H1 (cell line): Measurements from ENCODE around the gene SPINK7. TPM values are rescaled to one million over a fixed set of nuclear protein-coding genes. Genes with fewer than 3 reads are reported as not detected.

ENCODE experiments used
- CREB1 ChIP-seq: IDR thresholded peaks from 2 replicates; pipeline ENCODE4 v1.6.1; 2012; ENCODE audit warnings: inconsistent platforms
- polyA plus RNA-seq, 7 experiments: library from polyadenylated mRNA; depleted of rRNA in 3 of 7; stranded (reverse) in 5 of 7; unstranded in 2 of 7; fragments of >200 nt in 5 of 7; fragments of 200-250 nt in 2 of 7; gene quantifications; 1 replicate in 5 of 7; 2 replicates in 1 of 7; 4 replicates in 1 of 7; pipeline versions ENCODE4 v1.2.1 to v1.2.3, GENCODE V29; 2011 to 2013; ENCODE audit warnings: missing spikeins in 2 of 7, mixed read lengths in 2 of 7
- total RNA-seq: library from RNA; stranded (reverse); fragmentation: NEBNext Ultra II Directional; extraction: Animal tissue kit (Norgen Biotek cat#: 25700); gene quantifications from 2 replicates; pipeline ENCODE4 v1.2.1, GENCODE V29; 2021
- TF ChIP-seq, protein P1 (sequence below): fragments of 300-600 bp; sonication (generic); IDR thresholded peaks from 2 replicates; pipeline ENCODE4 v1.7.1; 2012; ENCODE audit warnings: low read length, moderate library complexity, mild to moderate bottlenecking, inconsistent platforms; ENCODE audit not compliant: insufficient replicate concordance

SPINK7 gene
- total and polyA plus RNA-seq, 2 of the 8 experiments (the other 6 are each of a cell fraction or from before 2014, with no cell fraction given), result not detected

DNA sequence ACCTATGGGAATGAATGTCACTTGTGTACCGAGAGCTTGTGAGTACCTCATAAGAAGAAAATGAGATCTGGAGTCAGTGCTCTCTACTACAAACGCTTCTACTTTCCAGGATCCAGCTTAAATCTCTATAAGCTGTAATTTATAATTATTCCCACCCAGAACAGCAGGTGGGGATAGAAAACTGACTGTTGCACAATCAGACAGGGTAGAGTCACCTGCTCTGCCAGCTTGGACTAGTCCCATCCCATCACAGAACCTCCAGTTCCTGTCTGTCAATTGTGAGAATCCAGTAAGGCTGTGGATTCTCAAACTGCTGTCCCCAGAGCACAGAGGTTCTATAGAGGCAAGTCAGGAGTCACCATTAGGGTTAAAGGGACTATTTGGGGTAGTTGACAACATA, 2.0 kb downstream of the SPINK7 start (continued):
- TF ChIP-seq, protein P1, sequence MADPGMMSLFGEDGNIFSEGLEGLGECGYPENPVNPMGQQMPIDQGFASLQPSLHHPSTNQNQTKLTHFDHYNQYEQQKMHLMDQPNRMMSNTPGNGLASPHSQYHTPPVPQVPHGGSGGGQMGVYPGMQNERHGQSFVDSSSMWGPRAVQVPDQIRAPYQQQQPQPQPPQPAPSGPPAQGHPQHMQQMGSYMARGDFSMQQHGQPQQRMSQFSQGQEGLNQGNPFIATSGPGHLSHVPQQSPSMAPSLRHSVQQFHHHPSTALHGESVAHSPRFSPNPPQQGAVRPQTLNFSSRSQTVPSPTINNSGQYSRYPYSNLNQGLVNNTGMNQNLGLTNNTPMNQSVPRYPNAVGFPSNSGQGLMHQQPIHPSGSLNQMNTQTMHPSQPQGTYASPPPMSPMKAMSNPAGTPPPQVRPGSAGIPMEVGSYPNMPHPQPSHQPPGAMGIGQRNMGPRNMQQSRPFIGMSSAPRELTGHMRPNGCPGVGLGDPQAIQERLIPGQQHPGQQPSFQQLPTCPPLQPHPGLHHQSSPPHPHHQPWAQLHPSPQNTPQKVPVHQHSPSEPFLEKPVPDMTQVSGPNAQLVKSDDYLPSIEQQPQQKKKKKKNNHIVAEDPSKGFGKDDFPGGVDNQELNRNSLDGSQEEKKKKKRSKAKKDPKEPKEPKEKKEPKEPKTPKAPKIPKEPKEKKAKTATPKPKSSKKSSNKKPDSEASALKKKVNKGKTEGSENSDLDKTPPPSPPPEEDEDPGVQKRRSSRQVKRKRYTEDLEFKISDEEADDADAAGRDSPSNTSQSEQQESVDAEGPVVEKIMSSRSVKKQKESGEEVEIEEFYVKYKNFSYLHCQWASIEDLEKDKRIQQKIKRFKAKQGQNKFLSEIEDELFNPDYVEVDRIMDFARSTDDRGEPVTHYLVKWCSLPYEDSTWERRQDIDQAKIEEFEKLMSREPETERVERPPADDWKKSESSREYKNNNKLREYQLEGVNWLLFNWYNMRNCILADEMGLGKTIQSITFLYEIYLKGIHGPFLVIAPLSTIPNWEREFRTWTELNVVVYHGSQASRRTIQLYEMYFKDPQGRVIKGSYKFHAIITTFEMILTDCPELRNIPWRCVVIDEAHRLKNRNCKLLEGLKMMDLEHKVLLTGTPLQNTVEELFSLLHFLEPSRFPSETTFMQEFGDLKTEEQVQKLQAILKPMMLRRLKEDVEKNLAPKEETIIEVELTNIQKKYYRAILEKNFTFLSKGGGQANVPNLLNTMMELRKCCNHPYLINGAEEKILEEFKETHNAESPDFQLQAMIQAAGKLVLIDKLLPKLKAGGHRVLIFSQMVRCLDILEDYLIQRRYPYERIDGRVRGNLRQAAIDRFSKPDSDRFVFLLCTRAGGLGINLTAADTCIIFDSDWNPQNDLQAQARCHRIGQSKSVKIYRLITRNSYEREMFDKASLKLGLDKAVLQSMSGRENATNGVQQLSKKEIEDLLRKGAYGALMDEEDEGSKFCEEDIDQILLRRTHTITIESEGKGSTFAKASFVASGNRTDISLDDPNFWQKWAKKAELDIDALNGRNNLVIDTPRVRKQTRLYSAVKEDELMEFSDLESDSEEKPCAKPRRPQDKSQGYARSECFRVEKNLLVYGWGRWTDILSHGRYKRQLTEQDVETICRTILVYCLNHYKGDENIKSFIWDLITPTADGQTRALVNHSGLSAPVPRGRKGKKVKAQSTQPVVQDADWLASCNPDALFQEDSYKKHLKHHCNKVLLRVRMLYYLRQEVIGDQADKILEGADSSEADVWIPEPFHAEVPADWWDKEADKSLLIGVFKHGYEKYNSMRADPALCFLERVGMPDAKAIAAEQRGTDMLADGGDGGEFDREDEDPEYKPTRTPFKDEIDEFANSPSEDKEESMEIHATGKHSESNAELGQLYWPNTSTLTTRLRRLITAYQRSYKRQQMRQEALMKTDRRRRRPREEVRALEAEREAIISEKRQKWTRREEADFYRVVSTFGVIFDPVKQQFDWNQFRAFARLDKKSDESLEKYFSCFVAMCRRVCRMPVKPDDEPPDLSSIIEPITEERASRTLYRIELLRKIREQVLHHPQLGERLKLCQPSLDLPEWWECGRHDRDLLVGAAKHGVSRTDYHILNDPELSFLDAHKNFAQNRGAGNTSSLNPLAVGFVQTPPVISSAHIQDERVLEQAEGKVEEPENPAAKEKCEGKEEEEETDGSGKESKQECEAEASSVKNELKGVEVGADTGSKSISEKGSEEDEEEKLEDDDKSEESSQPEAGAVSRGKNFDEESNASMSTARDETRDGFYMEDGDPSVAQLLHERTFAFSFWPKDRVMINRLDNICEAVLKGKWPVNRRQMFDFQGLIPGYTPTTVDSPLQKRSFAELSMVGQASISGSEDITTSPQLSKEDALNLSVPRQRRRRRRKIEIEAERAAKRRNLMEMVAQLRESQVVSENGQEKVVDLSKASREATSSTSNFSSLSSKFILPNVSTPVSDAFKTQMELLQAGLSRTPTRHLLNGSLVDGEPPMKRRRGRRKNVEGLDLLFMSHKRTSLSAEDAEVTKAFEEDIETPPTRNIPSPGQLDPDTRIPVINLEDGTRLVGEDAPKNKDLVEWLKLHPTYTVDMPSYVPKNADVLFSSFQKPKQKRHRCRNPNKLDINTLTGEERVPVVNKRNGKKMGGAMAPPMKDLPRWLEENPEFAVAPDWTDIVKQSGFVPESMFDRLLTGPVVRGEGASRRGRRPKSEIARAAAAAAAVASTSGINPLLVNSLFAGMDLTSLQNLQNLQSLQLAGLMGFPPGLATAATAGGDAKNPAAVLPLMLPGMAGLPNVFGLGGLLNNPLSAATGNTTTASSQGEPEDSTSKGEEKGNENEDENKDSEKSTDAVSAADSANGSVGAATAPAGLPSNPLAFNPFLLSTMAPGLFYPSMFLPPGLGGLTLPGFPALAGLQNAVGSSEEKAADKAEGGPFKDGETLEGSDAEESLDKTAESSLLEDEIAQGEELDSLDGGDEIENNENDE, result no peak
- no peak for TF ChIP-seq CREB1
